LNCaP clone FGC (cell line): Measurements from ENCODE around the gene ZIK1.
A peak's percentile ranks its signal among the peaks of the same experiment; 100 is the strongest.

Source experiments
- DNase-seq: peaks from one replicate; pipeline ENCODE4 v3.0.0-alpha.2; 2011; ENCODE audit warnings: low read depth
- H3K4me3 ChIP-seq: 2 replicates; pipeline ENCODE4 v1.5.1; 2011; ENCODE audit warnings: mild to moderate bottlenecking, low read depth, low read length, control low read depth
- CTCF ChIP-seq: IDR thresholded peaks from 2 replicates; pipeline ENCODE4 v1.5.1; 2012; ENCODE audit warnings: mild to moderate bottlenecking; ENCODE audit not compliant: control insufficient read depth, insufficient read depth; ENCODE audit errors: extremely low read depth

The ZIK1 gene

GRCh38 chr19:57632987-57633831 is 49.3 kb downstream of the ZIK1 start, which contains the start of gene ZNF211:
Gene ZNF211, plus strand, starts transcription at chr19:57633168. Its CDS starts 179 bp downstream, at chr19:57633347.
- DNase-seq: peak; percentile 80
- peak within 1 kb of the TSS; percentile 85 for H3K4me3 ChIP-seq
- TF ChIP-seq CTCF: no peak

DNA sequence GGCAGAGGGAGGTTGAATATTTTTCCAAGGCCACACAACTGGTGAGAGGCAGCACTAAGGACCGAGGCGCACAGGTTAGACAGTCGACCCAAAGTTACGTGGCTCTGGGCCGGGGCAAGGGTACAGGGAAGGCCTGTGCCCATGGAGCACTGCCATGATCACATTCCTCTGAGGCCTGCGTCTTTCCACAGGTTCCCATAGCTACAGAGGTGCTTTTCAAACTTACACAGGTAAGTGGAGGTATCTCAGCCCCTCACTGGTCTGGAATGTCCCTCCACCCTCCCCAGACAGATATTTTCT is 49.8 kb downstream of the ZIK1 start:
- H3K4me3 ChIP-seq: peak overlapping the region; percentile 85
- DNase-seq: no peak
- TF ChIP-seq CTCF: no peak

DNA sequence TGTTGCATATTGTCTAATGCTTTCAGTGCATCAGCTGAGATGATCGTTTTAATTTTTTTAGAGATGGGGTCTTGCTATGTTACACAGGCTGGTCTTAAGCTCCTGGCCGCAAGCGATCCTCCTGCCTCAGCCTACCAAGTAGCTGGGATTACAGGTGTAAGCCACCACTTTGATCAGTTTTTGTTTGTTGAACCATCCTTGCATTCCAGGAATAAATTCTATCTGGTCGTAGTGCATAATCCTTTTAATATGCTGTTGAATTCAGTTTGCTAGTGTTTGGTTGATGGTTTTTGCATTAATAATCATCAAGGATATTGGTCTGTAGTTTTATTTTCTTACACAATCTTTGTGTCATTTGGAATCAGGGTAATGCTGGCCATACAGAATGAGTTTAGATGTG is 53.4 kb downstream of the ZIK1 start:
- no peak for TF ChIP-seq CTCF

DNA sequence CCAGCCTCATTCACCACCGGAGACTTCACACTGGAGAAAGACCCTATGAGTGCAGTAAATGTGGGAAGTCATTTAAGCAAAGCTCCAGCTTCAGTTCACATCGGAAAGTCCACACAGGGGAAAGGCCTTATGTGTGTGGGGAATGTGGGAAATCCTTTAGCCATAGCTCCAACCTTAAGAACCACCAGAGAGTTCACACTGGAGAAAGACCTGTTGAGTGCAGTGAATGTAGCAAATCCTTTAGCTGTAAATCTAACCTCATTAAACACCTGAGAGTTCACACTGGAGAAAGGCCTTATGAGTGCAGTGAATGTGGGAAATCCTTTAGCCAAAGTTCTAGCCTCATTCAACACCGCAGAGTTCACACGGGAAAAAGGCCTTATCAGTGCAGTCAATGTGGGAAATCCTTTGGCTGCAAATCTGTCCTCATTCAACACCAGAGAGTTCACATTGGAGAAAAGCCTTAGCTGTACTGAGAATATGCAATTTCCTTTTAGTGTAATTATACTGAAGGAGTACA is 57.8 kb downstream of the ZIK1 start:
- no peak for TF ChIP-seq CTCF

More for the DNA sequence above, 53.4 kb downstream of the ZIK1 start:
- no peak for DNase-seq
- H3K4me3 ChIP-seq: no peak overlapping the region

DNA sequence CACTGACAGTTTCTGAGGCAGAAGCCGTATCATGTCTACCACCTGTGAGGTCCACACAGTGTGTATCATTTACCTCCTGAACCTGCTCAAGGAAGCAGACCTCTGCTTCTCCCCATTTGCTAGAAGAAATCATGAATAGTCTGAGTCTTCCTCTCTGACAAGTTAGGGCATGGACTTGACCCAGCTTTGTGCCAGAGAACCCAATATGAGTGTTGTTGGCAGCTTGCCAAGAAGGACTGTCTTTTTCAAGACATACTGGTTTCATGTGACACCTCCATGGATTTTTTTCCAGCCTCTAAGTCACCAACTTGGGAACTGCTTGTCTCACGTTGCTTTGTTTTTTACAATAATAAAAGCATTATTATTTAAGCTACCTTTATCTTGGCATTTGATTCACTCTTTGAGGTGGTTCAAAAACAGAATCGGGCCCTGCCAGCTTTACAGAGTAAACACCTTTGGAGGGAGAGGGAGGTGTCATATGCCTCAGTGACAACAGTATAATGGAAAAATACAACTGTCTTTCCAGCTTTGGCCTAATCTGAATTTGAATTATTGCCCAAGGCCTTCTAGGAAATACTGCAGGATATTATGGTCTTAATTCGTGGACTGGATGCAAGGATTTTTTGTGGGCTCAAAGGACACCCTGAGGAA is 58.6 kb downstream of the ZIK1 start:
- peak; percentile 72 for DNase-seq
- H3K4me3 ChIP-seq: no peak overlapping the region
- TF ChIP-seq CTCF: no peak

More for the DNA sequence above, 57.8 kb downstream of the ZIK1 start:
- H3K4me3 ChIP-seq: no peak overlapping the region
- no peak for DNase-seq
